ENCODE measurements around the gene PDE8A.
"Not testable (repeated sequence)": the region's sequence is repeated elsewhere in the genome, so short reads cannot be mapped to it uniquely, and the experiment has no call there.

The PDE8A gene

DNA sequence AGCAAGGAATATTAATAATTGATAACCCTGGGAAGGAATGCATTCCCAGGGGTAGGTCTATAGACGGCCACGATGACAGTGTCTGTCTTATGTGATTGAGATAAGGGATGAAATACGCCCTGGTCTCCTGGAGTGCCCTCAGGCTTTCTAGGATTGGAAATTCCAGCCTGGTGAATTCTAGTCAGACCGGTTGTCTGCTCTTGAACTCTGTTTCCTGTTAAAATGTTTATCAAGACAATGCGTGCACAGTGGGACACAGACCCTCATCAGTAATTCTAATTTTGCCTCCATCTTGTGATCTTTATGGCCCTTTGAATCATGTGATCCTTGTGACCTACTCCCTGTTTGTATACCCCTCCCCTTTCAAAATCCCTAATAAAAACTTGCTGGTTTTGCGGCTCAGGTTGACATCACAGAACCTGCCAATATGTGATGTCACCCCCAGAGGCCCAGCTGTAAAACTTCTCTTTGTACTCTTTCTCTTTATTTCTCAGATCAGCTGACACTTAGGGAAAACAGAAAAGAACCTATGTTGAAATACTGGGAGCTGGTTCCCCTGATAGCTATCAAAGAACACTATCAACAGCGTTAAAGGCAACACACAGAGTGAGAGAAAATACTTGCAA, 183.3 kb downstream of the PDE8A start:
- ChIA-PET CTCF (no interaction called here), POLR2A (no interaction called here)
- DNase-seq (ENCODE audit: extremely low spot score), result no peak

DNA sequence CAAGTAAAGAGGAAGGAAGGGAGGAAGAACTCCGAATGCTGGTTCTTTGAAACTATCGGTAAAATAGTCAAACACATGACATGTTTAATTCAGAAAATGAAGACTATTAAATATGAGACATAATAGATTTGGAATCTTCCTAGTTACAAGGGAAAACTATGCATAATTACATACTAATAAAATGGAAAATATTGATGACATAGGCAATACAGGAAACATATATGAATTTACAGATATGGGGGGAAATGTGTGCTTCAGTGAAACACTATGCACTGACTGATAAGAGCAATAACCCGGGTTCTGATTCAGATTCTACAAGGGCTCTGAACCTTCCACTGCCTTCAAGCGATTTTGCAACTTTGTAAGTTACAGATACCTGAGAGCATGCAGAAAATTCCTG, 185.9 kb downstream of the PDE8A start:
- CTCF ChIA-PET, result no interaction called here
- POLR2A ChIA-PET, result no interaction called here
- DNase-seq (ENCODE audit: extremely low spot score), result no peak
- TF ChIP-seq, protein P1, sequence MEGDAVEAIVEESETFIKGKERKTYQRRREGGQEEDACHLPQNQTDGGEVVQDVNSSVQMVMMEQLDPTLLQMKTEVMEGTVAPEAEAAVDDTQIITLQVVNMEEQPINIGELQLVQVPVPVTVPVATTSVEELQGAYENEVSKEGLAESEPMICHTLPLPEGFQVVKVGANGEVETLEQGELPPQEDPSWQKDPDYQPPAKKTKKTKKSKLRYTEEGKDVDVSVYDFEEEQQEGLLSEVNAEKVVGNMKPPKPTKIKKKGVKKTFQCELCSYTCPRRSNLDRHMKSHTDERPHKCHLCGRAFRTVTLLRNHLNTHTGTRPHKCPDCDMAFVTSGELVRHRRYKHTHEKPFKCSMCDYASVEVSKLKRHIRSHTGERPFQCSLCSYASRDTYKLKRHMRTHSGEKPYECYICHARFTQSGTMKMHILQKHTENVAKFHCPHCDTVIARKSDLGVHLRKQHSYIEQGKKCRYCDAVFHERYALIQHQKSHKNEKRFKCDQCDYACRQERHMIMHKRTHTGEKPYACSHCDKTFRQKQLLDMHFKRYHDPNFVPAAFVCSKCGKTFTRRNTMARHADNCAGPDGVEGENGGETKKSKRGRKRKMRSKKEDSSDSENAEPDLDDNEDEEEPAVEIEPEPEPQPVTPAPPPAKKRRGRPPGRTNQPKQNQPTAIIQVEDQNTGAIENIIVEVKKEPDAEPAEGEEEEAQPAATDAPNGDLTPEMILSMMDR (IDR thresholded peaks at IDR 0.05; ENCODE audit: control extremely low read depth, extremely low read depth, low read depth, missing control alignments), result no peak

More for the DNA sequence above, 183.3 kb downstream of the PDE8A start:
- TF ChIP-seq, protein P1 (IDR thresholded peaks at IDR 0.05; ENCODE audit: control extremely low read depth, extremely low read depth, low read depth, missing control alignments), result no peak

DNA sequence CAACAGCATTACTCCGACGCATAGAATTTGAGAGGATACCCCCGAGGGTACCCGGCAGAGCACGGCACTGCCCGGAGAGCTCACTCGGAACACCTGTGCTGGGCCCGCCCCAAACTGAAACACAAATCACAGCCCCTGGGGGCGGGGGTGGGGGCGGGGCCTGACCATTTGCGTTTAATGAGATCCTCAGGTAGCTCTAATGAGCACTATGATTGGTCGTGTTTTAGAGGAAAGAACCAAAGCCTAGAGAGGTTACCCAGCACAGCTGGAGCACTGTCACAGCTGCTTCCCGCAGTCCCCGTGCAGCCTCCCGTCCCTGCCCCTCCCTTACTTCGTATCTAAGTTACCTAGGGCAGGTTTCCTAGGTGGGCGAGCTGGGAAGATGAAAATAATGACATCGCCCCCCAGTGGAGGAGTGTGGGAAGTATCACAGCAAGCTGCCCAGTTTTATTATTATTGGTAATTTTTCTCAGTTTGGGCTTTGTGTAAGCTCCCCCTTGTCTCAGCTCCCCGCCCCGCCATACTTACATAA, 187.1 kb downstream of the PDE8A start:
- TF ChIP-seq, protein P1 (IDR thresholded peaks at IDR 0.05; ENCODE audit: control extremely low read depth, extremely low read depth, low read depth, missing control alignments), result peak; percentile 57
- CTCF ChIA-PET, result interaction anchor here (0.7 to 1.7 kb wide), 18 partner anchors 10 to 581 kb away, joined by 3 to 17 read pairs (median 4); no protein-coding TSS in a partner anchor
- peak; percentile 56 for DNase-seq (ENCODE audit: extremely low spot score)
- POLR2A ChIA-PET, result no interaction called here

DNA sequence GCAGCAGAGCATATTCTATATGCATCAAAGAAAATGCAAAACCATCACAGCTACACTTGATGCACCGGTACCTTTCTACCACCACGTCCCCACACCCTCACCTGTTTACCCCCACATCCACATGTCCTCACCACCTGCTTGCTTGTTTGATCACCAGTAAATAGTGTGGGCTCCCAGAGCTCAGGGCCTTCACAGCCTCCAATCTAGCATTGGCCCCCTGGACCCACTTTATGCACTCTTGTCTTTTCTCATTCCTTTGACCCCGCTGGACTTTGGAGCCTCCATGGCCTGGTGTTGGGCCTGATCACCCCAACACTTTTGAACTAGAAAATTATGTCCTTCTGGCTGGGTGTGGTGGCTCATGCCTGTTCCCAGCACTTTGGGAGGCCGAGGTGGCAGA, 190.1 kb downstream of the PDE8A start:
- TF ChIP-seq, protein P1 (IDR thresholded peaks at IDR 0.05; ENCODE audit: control extremely low read depth, extremely low read depth, low read depth, missing control alignments), result no peak
- ChIA-PET CTCF (interaction anchor here (1.3 kb wide), 1 partner anchor 8 kb away, joined by 3 read pairs; no protein-coding TSS in a partner anchor), POLR2A (no interaction called here)
- no peak for DNase-seq (ENCODE audit: extremely low spot score)

DNA sequence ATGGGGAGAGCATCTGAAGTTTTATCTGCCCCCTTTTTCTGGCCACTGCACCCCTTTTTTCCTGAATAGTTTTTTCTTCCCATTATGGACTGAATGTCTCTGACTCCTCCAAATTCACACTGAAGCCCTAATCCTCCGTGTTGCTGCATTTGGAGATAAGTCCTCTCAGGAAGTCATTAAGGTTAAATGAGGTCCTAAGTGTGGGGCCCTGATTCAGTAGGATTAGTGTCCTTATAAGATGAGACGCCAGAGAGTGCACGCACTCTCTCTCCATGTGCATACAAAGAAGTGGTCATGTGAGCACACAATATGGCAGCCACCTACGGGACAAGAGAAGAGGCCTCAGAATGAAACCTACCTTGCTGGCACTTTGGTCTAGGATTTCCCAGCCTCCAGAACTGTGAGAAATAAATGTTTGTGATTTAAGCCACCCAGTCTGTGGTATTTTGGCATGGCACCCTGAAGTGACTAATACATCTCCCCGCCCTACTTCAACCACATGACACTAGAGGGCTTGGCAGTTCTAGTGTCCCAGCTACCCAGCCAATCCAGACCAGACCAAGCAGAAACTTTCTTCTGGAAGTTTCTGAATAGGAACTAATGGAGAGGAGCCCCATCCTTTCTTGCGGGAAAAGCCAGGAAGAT, 191.3 kb downstream of the PDE8A start:
- POLR2A ChIA-PET, result no interaction called here
- DNase-seq (ENCODE audit: extremely low spot score), result no peak
- TF ChIP-seq, protein P1 (IDR thresholded peaks at IDR 0.05; ENCODE audit: control extremely low read depth, extremely low read depth, low read depth, missing control alignments), result no peak
- CTCF ChIA-PET, result no interaction called here

DNA sequence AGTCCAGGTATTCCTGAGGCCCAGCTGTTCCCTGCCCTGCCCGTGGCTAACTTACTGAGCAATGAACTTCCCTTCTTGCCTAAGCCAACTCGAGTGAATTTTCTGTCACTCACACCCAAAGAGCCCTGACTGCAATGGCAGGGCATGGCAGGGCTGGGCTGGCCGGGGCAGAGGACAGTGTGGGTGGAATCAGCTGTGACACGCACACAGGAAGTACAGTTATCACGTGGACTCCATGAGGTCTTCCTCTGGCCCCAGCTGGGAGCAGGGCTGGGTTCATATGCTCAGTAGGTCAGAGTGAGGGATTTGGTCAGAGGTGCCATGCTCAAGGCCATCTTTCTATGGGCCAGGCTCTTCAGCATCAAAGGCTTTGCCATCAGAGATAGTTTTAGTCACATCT, 192.0 kb downstream of the PDE8A start:
- DNase-seq (ENCODE audit: extremely low spot score); CTCF ChIA-PET; POLR2A ChIA-PET: not testable (repeated sequence)

DNA sequence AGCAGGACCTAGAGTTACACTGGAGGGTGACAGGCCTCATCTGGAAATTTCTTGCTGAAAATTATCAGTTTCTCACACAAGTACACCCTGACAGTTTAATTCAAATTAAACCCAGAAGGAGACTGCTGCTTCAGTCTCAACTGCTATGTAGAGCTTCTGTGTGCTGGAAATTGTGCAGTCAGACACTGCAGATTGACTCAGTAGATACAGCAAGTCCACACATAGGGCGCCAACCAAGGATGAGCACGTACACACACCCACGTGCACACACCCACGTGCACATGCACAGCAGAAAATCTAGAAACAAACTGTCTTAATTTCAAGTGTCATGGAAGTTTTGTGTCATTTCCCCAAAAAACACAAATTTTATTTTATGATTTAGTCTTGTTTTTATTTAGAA, 192.9 kb downstream of the PDE8A start:
- TF ChIP-seq, protein P1 (IDR thresholded peaks at IDR 0.05; ENCODE audit: control extremely low read depth, extremely low read depth, low read depth, missing control alignments), result no peak
- ChIA-PET POLR2A (no interaction called here), CTCF (no interaction called here)
- DNase-seq (ENCODE audit: extremely low spot score), result no peak

- CTCF ChIA-PET, result interaction anchor here (4.0 kb wide), 1 partner anchor 8 kb away, joined by 17 read pairs; no protein-coding TSS in a partner anchor
- not testable (repeated sequence) for DNase-seq (ENCODE audit: extremely low spot score)
Measured at GRCh38 chr15:85177042-85177515, 195.4 kb downstream of the PDE8A start.

More at GRCh38 chr15:85177042-85177515, 195.4 kb downstream of the PDE8A start:
- POLR2A ChIA-PET, result not testable (repeated sequence)
